ENCODE data around the gene PRRC2A. TPM values are rescaled to one million over a fixed set of nuclear protein-coding genes. Genes with fewer than 3 reads are reported as not detected.

Gene PRRC2A
- total RNA-seq, 1 experiment from 2014 or later = 62.4 TPM

DNA sequence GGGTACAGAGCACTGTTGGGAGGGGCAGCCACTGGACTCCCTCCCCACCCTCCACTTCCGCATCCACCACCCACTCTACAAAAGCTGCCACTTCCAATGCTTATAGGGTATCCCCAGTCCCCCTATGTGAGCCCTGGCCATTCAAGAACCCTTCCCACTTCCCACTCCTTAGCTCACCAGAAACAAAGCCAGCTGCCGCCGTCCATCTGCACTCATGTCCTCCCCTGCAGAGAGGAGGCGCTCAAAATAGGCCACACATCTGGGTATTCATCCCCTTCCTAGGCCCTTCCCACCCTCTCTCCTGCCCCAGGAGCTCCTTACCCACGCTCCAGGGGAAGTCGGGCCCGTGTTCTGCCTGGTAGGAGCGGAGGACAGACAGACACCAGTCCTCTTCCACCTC lies 66.8 kb downstream of the PRRC2A start:
- no peak for DNase-seq (ENCODE audit: low spot score)
- in situ Hi-C loops (cut with HindIII; ENCODE audit: low sequenced_read_pairs) = no loop called here

Other genes starting within 250 kb of the PRRC2A start
- gene MICA, start 217.1 kb upstream of the PRRC2A start, total RNA-seq (2014; rRNA removed; shearing (Covaris generic)) = 40.3 and 44.1 TPM in 2 replicates
- 15.0 and 18.3 TPM in 2 replicates for gene MICB, start 122.6 kb upstream of the PRRC2A start, total RNA-seq (2014; rRNA removed; shearing (Covaris generic))
- gene MCCD1, start 91.8 kb upstream of the PRRC2A start, total RNA-seq (2014; rRNA removed; shearing (Covaris generic)) = 2.1 TPM in 1 of 2 replicates, not detected in the other
- 771 and 792 TPM in 2 replicates for gene DDX39B, start 78.7 kb upstream of the PRRC2A start, total RNA-seq (2014; rRNA removed; shearing (Covaris generic))
- 3.8 and 4.9 TPM in 2 replicates for gene ATP6V1G2, start 74.1 kb upstream of the PRRC2A start, total RNA-seq (2014; rRNA removed; shearing (Covaris generic))
- gene NFKBIL1, start 73.1 kb upstream of the PRRC2A start, total RNA-seq (2014; rRNA removed; shearing (Covaris generic)) = 19.8 and 24.9 TPM in 2 replicates
- not detected in 2 replicates for gene LTA, start 48.4 kb upstream of the PRRC2A start, total RNA-seq (2014; rRNA removed; shearing (Covaris generic))
- 0.14 TPM in 1 of 2 replicates, not detected in the other for gene TNF, start 45.1 kb upstream of the PRRC2A start, total RNA-seq (2014; rRNA removed; shearing (Covaris generic))
- gene LTB, start 38.3 kb upstream of the PRRC2A start, total RNA-seq (2014; rRNA removed; shearing (Covaris generic)) = 0.51 TPM in 1 of 2 replicates, not detected in the other
- gene LST1, start 34.4 kb upstream of the PRRC2A start, total RNA-seq (2014; rRNA removed; shearing (Covaris generic)) = not detected in 2 replicates
- not detected in 2 replicates for gene NCR3, start 27.7 kb upstream of the PRRC2A start, total RNA-seq (2014; rRNA removed; shearing (Covaris generic))
- gene AIF1, start 5.5 kb upstream of the PRRC2A start, total RNA-seq (2014; rRNA removed; shearing (Covaris generic)) = 36.6 and 57.5 TPM in 2 replicates
- gene BAG6, start 31.9 kb downstream of the PRRC2A start, total RNA-seq (2014; rRNA removed; shearing (Covaris generic)) = 257 and 311 TPM in 2 replicates
- 2.3 and 3.6 TPM in 2 replicates for gene APOM, start 35.2 kb downstream of the PRRC2A start, total RNA-seq (2014; rRNA removed; shearing (Covaris generic))
- gene C6orf47, start 40.1 kb downstream of the PRRC2A start, total RNA-seq (2014; rRNA removed; shearing (Covaris generic)) = 12.4 and 16.2 TPM in 2 replicates
- 24.9 and 31.6 TPM in 2 replicates for gene GPANK1, start 44.3 kb downstream of the PRRC2A start, total RNA-seq (2014; rRNA removed; shearing (Covaris generic))
- 105 and 107 TPM in 2 replicates for gene CSNK2B, start 45.4 kb downstream of the PRRC2A start, total RNA-seq (2014; rRNA removed; shearing (Covaris generic))
- gene LY6G5B, start 49.3 kb downstream of the PRRC2A start, total RNA-seq (2014; rRNA removed; shearing (Covaris generic)) = 2.0 TPM in 1 of 2 replicates, not detected in the other
- gene LY6G5C, start 60.4 kb downstream of the PRRC2A start, total RNA-seq (2014; rRNA removed; shearing (Covaris generic)) = not detected in 2 replicates
- 43.9 and 47.3 TPM in 2 replicates for gene ABHD16A, start 82.6 kb downstream of the PRRC2A start, total RNA-seq (2014; rRNA removed; shearing (Covaris generic))
- 1.1 TPM in 1 of 2 replicates, not detected in the other for gene LY6G6F, start 86.2 kb downstream of the PRRC2A start, total RNA-seq (2014; rRNA removed; shearing (Covaris generic))
- gene LY6G6D, start 94.6 kb downstream of the PRRC2A start, total RNA-seq (2014; rRNA removed; shearing (Covaris generic)) = not detected in 2 replicates
- not detected in 2 replicates for gene LY6G6C, start 101.0 kb downstream of the PRRC2A start, total RNA-seq (2014; rRNA removed; shearing (Covaris generic))
- gene MPIG6B, start 102.7 kb downstream of the PRRC2A start, total RNA-seq (2014; rRNA removed; shearing (Covaris generic)) = not detected in 2 replicates
- 141 and 183 TPM in 2 replicates for gene DDAH2, start 108.6 kb downstream of the PRRC2A start, total RNA-seq (2014; rRNA removed; shearing (Covaris generic))
- gene CLIC1, start 115.8 kb downstream of the PRRC2A start, total RNA-seq (2014; rRNA removed; shearing (Covaris generic)) = 868 and 869 TPM in 2 replicates
- gene MSH5, start 119.3 kb downstream of the PRRC2A start, total RNA-seq (2014; rRNA removed; shearing (Covaris generic)) = 3.2 and 7.1 TPM in 2 replicates
- gene SAPCD1, start 141.9 kb downstream of the PRRC2A start, total RNA-seq (2014; rRNA removed; shearing (Covaris generic)) = 13.0 and 15.4 TPM in 2 replicates
- gene VWA7, start 156.6 kb downstream of the PRRC2A start, total RNA-seq (2014; rRNA removed; shearing (Covaris generic)) = 0.78 and 1.7 TPM in 2 replicates
- gene VARS1, start 175.0 kb downstream of the PRRC2A start, total RNA-seq (2014; rRNA removed; shearing (Covaris generic)) = 133 and 152 TPM in 2 replicates
- 64.0 and 104 TPM in 2 replicates for gene LSM2, start 186.3 kb downstream of the PRRC2A start, total RNA-seq (2014; rRNA removed; shearing (Covaris generic))
- gene HSPA1L, start 194.6 kb downstream of the PRRC2A start, total RNA-seq (2014; rRNA removed; shearing (Covaris generic)) = 0.75 and 0.98 TPM in 2 replicates
- 0.25 TPM in 1 of 2 replicates, not detected in the other for gene HSPA1A, start 194.8 kb downstream of the PRRC2A start, total RNA-seq (2014; rRNA removed; shearing (Covaris generic))
- gene HSPA1B, start 207.0 kb downstream of the PRRC2A start, total RNA-seq (2014; rRNA removed; shearing (Covaris generic)) = 201 and 209 TPM in 2 replicates
- gene NEU1, start 242.1 kb downstream of the PRRC2A start, total RNA-seq (2014; rRNA removed; shearing (Covaris generic)) = 212 and 231 TPM in 2 replicates

Data from G401 (cell line).